Fibroblast of lung (primary cell): Measurements from ENCODE around the gene FAM20B. TPM values are rescaled to one million over a fixed set of nuclear protein-coding genes. Genes with fewer than 3 reads are reported as not detected.

Source experiments
- DNase-seq, 2 donors: peaks; one replicate each; pipeline versions ENCODE4 v3.0.0 to v3.0.0-alpha.2; 2010; ENCODE audit warnings: low read depth in 2 of 2
- H2AFZ ChIP-seq: 2 replicates; pipeline ENCODE4 v1.5.1; 2012; ENCODE audit warnings: low read length, control low read depth, inconsistent platforms
- H3K27ac ChIP-seq: 2 replicates; pipeline ENCODE4 v1.5.1; 2011; ENCODE audit warnings: low read length, control low read depth; ENCODE audit not compliant: insufficient read depth
- H3K27me3 ChIP-seq: 2 replicates; pipeline ENCODE4 v1.5.1; 2011; ENCODE audit warnings: mild to moderate bottlenecking, low read length; ENCODE audit not compliant: control insufficient read depth, insufficient read depth
- H3K36me3 ChIP-seq: 2 replicates; pipeline ENCODE4 v1.5.1; 2011; ENCODE audit warnings: low read length; ENCODE audit not compliant: control insufficient read depth, insufficient read depth
- H3K4me1 ChIP-seq: 2 replicates; pipeline ENCODE4 v1.5.1; 2011; ENCODE audit warnings: low read length; ENCODE audit not compliant: control insufficient read depth, insufficient read depth; ENCODE audit errors: extremely low read depth
- H3K4me2 ChIP-seq: 2 replicates; pipeline ENCODE4 v1.5.1; 2011; ENCODE audit warnings: low read length, control low read depth; ENCODE audit not compliant: insufficient read depth; ENCODE audit errors: extremely low read depth
- H3K4me3 ChIP-seq, 4 experiments: fragments of 200-600 bp in 1 of 4; sonication (generic) in 1 of 4; replicated peaks in 1 of 4; 2 replicates each; pipeline ENCODE4 v1.5.1; 2011 to 2016; ENCODE audit warnings: low read length in 4 of 4, low read depth in 3 of 4, mild to moderate bottlenecking in 3 of 4, control low read depth in 2 of 4, inconsistent platforms in 1 of 4, mixed read lengths in 1 of 4; ENCODE audit not compliant: insufficient read depth in 1 of 4; ENCODE audit errors: control extremely low read depth in 1 of 4
- H3K79me2 ChIP-seq: 2 replicates; pipeline ENCODE4 v1.5.1; 2012; ENCODE audit warnings: mild to moderate bottlenecking, low read length, inconsistent platforms; ENCODE audit not compliant: control insufficient read depth, insufficient read depth
- H3K9ac ChIP-seq: 2 replicates; pipeline ENCODE4 v1.5.1; 2011; ENCODE audit warnings: mild to moderate bottlenecking, low read length, control low read depth; ENCODE audit not compliant: insufficient read depth
- H3K9me3 ChIP-seq: 2 replicates; pipeline ENCODE4 v1.5.1; 2012; ENCODE audit warnings: low read depth, low read length; ENCODE audit not compliant: control insufficient read depth, insufficient read depth
- H4K20me1 ChIP-seq: 2 replicates; pipeline ENCODE4 v1.5.1; 2011; ENCODE audit warnings: low read length; ENCODE audit not compliant: control insufficient read depth, insufficient read depth; ENCODE audit errors: extremely low read depth
- EZH2 ChIP-seq: IDR thresholded peaks from 2 replicates; pipeline ENCODE4 v1.5.1; 2012; ENCODE audit warnings: low read length, control low read depth, mild to moderate bottlenecking; ENCODE audit errors: missing control alignments
- polyA plus RNA-seq, 2 donors: library from polyadenylated mRNA; depleted of rRNA in 1 of 2; stranded (reverse) in 1 of 2; unstranded in 1 of 2; fragments of >200 nt; gene quantifications; 2 replicates each; pipeline ENCODE4 v1.2.1, GENCODE V29; 2011 to 2012; ENCODE audit warnings: missing spikeins in 1 of 2
- total RNA-seq: library from RNA; depleted of rRNA; stranded (reverse); fragments of >200 nt; gene quantifications from 2 replicates; pipeline ENCODE4 v1.2.1, GENCODE V29; 2014
- TF ChIP-seq, protein P1 (sequence below), 2 donors: IDR thresholded peaks in 1 of 2; conservative IDR thresholded peaks in 1 of 2; 1 replicate in 1 of 2; 2 replicates in 1 of 2; pipeline ENCODE4 v1.5.1; 2011 to 2012; ENCODE audit warnings: low read length in 2 of 2, control low read depth in 1 of 2, inconsistent platforms in 1 of 2, low read depth in 1 of 2, mild to moderate bottlenecking in 1 of 2

FAM20B gene
- total and polyA plus RNA-seq, 2 donors (not counting 1 experiment from before 2014, with no cell fraction given) = 42.1 to 45.2 TPM

DNA sequence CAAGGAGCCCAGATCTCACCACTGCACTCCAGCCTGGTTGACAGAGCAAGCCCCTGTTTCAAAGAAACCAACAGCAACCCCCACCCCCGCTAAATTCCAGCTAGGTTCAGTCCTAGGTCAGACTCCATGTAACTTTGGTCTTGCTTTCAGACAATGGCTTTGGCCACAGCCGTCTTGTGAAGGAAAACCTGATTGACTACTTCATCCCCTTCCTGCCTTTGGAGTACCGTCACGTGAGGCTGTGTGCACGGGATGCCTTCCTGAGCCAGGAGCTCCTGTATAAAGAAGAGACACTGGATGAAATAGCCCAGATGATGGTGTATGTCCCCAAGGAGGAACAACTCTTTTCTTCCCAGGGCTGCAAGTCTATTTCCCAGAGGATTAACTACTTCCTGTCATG is 69.1 kb downstream of the FAM20B start:
- no peaks in the 10 kb centered on the region for H3K27me3 ChIP-seq
- no peaks in the 10 kb centered on the region for H4K20me1 ChIP-seq
- no peak overlapping the region for H3K9ac ChIP-seq
- no peak overlapping the region for H2AFZ ChIP-seq
- peaks cover 13% of the 10 kb centered on the region for H3K4me1 ChIP-seq
- no peak overlapping the region for H3K4me3 ChIP-seq
- no peak overlapping the region for H3K4me2 ChIP-seq
- no peak for DNase-seq
- TF ChIP-seq EZH2 = no peak
- TF ChIP-seq, protein P1, sequence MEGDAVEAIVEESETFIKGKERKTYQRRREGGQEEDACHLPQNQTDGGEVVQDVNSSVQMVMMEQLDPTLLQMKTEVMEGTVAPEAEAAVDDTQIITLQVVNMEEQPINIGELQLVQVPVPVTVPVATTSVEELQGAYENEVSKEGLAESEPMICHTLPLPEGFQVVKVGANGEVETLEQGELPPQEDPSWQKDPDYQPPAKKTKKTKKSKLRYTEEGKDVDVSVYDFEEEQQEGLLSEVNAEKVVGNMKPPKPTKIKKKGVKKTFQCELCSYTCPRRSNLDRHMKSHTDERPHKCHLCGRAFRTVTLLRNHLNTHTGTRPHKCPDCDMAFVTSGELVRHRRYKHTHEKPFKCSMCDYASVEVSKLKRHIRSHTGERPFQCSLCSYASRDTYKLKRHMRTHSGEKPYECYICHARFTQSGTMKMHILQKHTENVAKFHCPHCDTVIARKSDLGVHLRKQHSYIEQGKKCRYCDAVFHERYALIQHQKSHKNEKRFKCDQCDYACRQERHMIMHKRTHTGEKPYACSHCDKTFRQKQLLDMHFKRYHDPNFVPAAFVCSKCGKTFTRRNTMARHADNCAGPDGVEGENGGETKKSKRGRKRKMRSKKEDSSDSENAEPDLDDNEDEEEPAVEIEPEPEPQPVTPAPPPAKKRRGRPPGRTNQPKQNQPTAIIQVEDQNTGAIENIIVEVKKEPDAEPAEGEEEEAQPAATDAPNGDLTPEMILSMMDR (conservative IDR thresholded peaks at IDR 0.05 in 1 of 2, IDR thresholded peaks at IDR 0.05 in 1 of 2; ENCODE audit: low read depth in 1 of 2, low read length in 2 of 2) = no peak
- H3K79me2 ChIP-seq = no peaks in the 10 kb centered on the region
- no peaks in the 10 kb centered on the region for H3K9me3 ChIP-seq
- H3K27ac ChIP-seq = no peak overlapping the region
- peaks cover 14% of the 10 kb centered on the region for H3K36me3 ChIP-seq

DNA sequence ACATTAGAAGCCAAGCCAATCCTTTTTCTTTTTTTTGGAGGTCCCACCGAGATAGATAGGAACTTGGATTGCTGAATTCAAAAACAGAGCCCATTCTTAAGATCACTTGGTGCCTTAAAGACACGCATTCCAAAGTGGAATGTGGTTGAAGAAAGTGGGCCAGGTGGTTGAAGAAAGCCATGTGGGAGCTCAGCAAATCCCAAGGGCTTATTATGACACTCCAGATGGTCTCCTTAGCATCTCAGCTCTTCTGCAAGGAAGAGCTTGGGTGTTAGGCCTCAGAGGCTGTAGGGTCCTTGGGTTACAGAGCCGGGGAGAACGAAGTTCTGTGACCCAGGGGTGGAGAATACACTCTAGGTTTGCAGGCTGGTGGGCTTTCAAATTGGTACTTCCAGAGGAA is 69.7 kb downstream of the FAM20B start:
- TF ChIP-seq, protein P1 (conservative IDR thresholded peaks at IDR 0.05 in 1 of 2, IDR thresholded peaks at IDR 0.05 in 1 of 2; ENCODE audit: low read depth in 1 of 2, low read length in 2 of 2) = no peak
- TF ChIP-seq EZH2 = no peak
- DNase-seq = peak in 1 of 2 donors; percentile 15
- H3K4me3 ChIP-seq = no peak overlapping the region
- H3K4me2 ChIP-seq = no peak overlapping the region
- peaks cover 14% of the 10 kb centered on the region for H3K36me3 ChIP-seq
- H3K27me3 ChIP-seq = no peaks in the 10 kb centered on the region
- H3K79me2 ChIP-seq = no peaks in the 10 kb centered on the region
- no peak overlapping the region for H2AFZ ChIP-seq
- no peaks in the 10 kb centered on the region for H3K9me3 ChIP-seq
- no peak overlapping the region for H3K27ac ChIP-seq
- no peaks in the 10 kb centered on the region for H4K20me1 ChIP-seq
- H3K4me1 ChIP-seq = peaks cover 11% of the 10 kb centered on the region
- H3K9ac ChIP-seq = no peak overlapping the region

DNA sequence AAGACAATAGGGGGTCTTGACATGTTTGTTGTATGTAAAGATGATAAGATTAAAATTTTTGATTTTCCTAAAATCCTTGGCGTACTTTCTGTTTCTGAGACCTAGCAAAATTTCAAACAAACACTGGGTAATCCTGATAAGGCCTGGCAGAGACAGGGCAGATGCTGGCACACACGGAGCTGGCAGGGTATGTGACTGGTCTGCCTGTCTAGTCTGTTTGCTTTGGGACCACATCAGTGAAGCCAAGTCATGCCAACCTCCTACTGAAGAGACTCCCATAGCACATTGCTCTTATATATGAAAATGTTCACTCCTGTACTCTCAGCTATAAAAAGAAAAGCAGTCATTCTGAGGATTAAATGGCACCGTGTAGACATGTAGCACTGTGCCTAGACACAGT is 70.2 kb downstream of the FAM20B start:
- H3K27ac ChIP-seq = no peak overlapping the region
- no peaks in the 10 kb centered on the region for H4K20me1 ChIP-seq
- no peaks in the 10 kb centered on the region for H3K9me3 ChIP-seq
- H2AFZ ChIP-seq = no peak overlapping the region
- H3K4me3 ChIP-seq = no peak overlapping the region
- H3K9ac ChIP-seq = no peak overlapping the region
- H3K4me1 ChIP-seq = peaks cover 11% of the 10 kb centered on the region
- TF ChIP-seq, protein P1 (conservative IDR thresholded peaks at IDR 0.05 in 1 of 2, IDR thresholded peaks at IDR 0.05 in 1 of 2; ENCODE audit: low read depth in 1 of 2, low read length in 2 of 2) = no peak
- TF ChIP-seq EZH2 = no peak
- no peaks in the 10 kb centered on the region for H3K79me2 ChIP-seq
- H3K36me3 ChIP-seq = peaks cover 14% of the 10 kb centered on the region
- H3K27me3 ChIP-seq = no peaks in the 10 kb centered on the region
- H3K4me2 ChIP-seq = no peak overlapping the region
- no peak for DNase-seq
